GM23338 (cell line): ENCODE data around the gene CHMP4B. TPM values are rescaled to one million over a fixed set of nuclear protein-coding genes. Genes with fewer than 3 reads are reported as not detected.

Experiments
- ATAC-seq: fragments of 200-7000 bp; cut with Tn5 transposase; 3 replicates; pipeline ENCODE4 v1.9.1; 2020
- DNase-seq: peaks from one replicate; pipeline ENCODE4 v3.0.0-alpha.2; 2015; ENCODE audit warnings: low spot score
- H2AFZ ChIP-seq: fragments of 200-600 bp; sonication (generic); 2 replicates; pipeline ENCODE4 v1.8.0; 2016; ENCODE audit warnings: antibody characterized with exemption, mild to moderate bottlenecking, moderate library complexity
- H3F3A ChIP-seq: fragments of 200-600 bp; sonication (generic); replicated peaks from 2 replicates; pipeline ENCODE4 v1.8.0; 2017; ENCODE audit warnings: antibody characterized with exemption, mixed run types, low read depth
- H3K27ac ChIP-seq: fragments of 200-600 bp; sonication (generic); 2 replicates; pipeline ENCODE4 v1.6.1; 2016; ENCODE audit warnings: low read depth
- H3K27me3 ChIP-seq: fragments of 200-600 bp; sonication (generic); 2 replicates; pipeline ENCODE4 v1.8.0; 2016; ENCODE audit warnings: mild to moderate bottlenecking, mixed run types, moderate library complexity; ENCODE audit not compliant: insufficient read depth
- H3K36me3 ChIP-seq: fragments of 200-600 bp; sonication (generic); 2 replicates; pipeline ENCODE4 v1.8.0; 2016; ENCODE audit warnings: mild to moderate bottlenecking; ENCODE audit not compliant: insufficient read depth
- H3K4me1 ChIP-seq: fragments of 200-600 bp; sonication (generic); 2 replicates; pipeline ENCODE4 v1.8.0; 2016; ENCODE audit warnings: mild to moderate bottlenecking, moderate library complexity; ENCODE audit not compliant: insufficient read depth
- H3K4me2 ChIP-seq: fragments of 200-600 bp; sonication (generic); 2 replicates; pipeline ENCODE4 v1.7.1; 2017; ENCODE audit warnings: mixed run types
- H3K4me3 ChIP-seq: fragments of 200-600 bp; sonication (generic); 2 replicates; pipeline ENCODE4 v1.6.1; 2016; ENCODE audit warnings: mixed run types
- H3K79me2 ChIP-seq: fragments of 200-600 bp; sonication (generic); replicated peaks from 2 replicates; pipeline ENCODE4 v1.8.0; 2017; ENCODE audit warnings: mild to moderate bottlenecking; ENCODE audit not compliant: insufficient read depth
- H3K9me2 ChIP-seq: fragments of 200-600 bp; sonication (generic); 2 replicates; pipeline ENCODE4 v1.8.0; 2017; ENCODE audit not compliant: insufficient read depth
- H4K20me1 ChIP-seq: fragments of 200-600 bp; sonication (generic); replicated peaks from 2 replicates; pipeline ENCODE4 v1.8.0; 2017; ENCODE audit warnings: mild to moderate bottlenecking; ENCODE audit not compliant: insufficient read depth
- H3K27ac Mint-ChIP-seq: 2 replicates; pipeline ENCODE4 v1.8.0; 2020; ENCODE audit warnings: inconsistent platforms, mild to moderate bottlenecking, moderate library complexity, mixed read lengths
- H3K27me3 Mint-ChIP-seq: 3 replicates; pipeline ENCODE4 v1.8.0; 2022; ENCODE audit warnings: low read depth, mild to moderate bottlenecking, moderate library complexity, mixed read lengths, inconsistent platforms; ENCODE audit not compliant: insufficient read depth, poor library complexity
- H3K36me3 Mint-ChIP-seq: 3 replicates; pipeline ENCODE4 v1.8.0; 2021; ENCODE audit warnings: low read depth, mild to moderate bottlenecking, inconsistent platforms, moderate library complexity, mixed read lengths
- H3K4me1 Mint-ChIP-seq: 3 replicates; pipeline ENCODE4 v1.8.0; 2020; ENCODE audit warnings: mild to moderate bottlenecking, inconsistent platforms, mixed read lengths
- H3K4me3 Mint-ChIP-seq: 3 replicates; pipeline ENCODE4 v1.8.0; 2021; ENCODE audit warnings: moderate library complexity, mild to moderate bottlenecking, inconsistent platforms, mixed read lengths
- H3K9me3 Mint-ChIP-seq: 3 replicates; pipeline ENCODE4 v1.8.0; 2020; ENCODE audit warnings: moderate library complexity, mild to moderate bottlenecking, inconsistent platforms, mixed read lengths
- EZH2phosphoT487 ChIP-seq: fragments of 200-600 bp; sonication (generic); IDR thresholded peaks from one replicate; pipeline ENCODE4 v1.8.1; 2018; ENCODE audit warnings: antibody characterized with exemption; ENCODE audit not compliant: unreplicated experiment
- JUNB ChIP-seq: IDR thresholded peaks from one replicate; pipeline ENCODE4 v1.6.1; 2016; ENCODE audit warnings: antibody characterized with exemption; ENCODE audit not compliant: unreplicated experiment
- NANOG ChIP-seq: IDR thresholded peaks from 2 replicates; pipeline ENCODE4 v1.6.1; 2016; ENCODE audit warnings: antibody characterized with exemption, borderline replicate concordance
- STAT1 ChIP-seq: IDR thresholded peaks from one replicate; pipeline ENCODE4 v1.6.1; 2016; ENCODE audit warnings: antibody characterized with exemption; ENCODE audit not compliant: unreplicated experiment
- ZNF114 ChIP-seq: fragments of 250-450 bp; sonication (Bioruptor Pico); IDR thresholded peaks from 2 replicates; pipeline ENCODE4 v1.5.0; 2020; ENCODE audit warnings: mild to moderate bottlenecking, moderate library complexity
- ZNF331 ChIP-seq: fragments of 250-450 bp; sonication (Bioruptor Pico); IDR thresholded peaks from 2 replicates; pipeline ENCODE4 v1.5.0; 2020; ENCODE audit warnings: low read depth, mild to moderate bottlenecking, moderate library complexity
- polyA plus RNA-seq: library from polyadenylated mRNA; unstranded; fragments of >200 nt; fragmentation: Nextera tagmentation; extraction: Ambion mirVana; gene quantifications from 2 replicates; pipeline ENCODE4 v1.2.1, GENCODE V29; 2016
- total RNA-seq: library from RNA; depleted of rRNA; stranded (reverse); fragments of >200 nt; shearing (Covaris generic); gene quantifications from 2 replicates; pipeline ENCODE4 v1.2.3, GENCODE V29; 2014
- TF ChIP-seq, protein P1 (sequence below): fragments of 250-450 bp; sonication (Bioruptor Pico); IDR thresholded peaks from 2 replicates; pipeline ENCODE4 v1.5.0; 2020; ENCODE audit warnings: mild to moderate bottlenecking, moderate library complexity
- TF ChIP-seq, protein P2 (sequence below), 2 experiments: fragments of 200-600 bp in 1 of 2; sonication (generic) in 1 of 2; conservative IDR thresholded peaks; 2 replicates each; pipeline versions ENCODE4 v1.5.1 to v1.6.1; 2016 to 2017; ENCODE audit warnings: antibody characterized with exemption in 2 of 2, low read depth in 2 of 2, mild to moderate bottlenecking in 2 of 2, moderate library complexity in 1 of 2

Gene CHMP4B
- total and polyA plus RNA-seq, 2 experiments from 2014 or later = 14.5 to 49.3 TPM

DNA sequence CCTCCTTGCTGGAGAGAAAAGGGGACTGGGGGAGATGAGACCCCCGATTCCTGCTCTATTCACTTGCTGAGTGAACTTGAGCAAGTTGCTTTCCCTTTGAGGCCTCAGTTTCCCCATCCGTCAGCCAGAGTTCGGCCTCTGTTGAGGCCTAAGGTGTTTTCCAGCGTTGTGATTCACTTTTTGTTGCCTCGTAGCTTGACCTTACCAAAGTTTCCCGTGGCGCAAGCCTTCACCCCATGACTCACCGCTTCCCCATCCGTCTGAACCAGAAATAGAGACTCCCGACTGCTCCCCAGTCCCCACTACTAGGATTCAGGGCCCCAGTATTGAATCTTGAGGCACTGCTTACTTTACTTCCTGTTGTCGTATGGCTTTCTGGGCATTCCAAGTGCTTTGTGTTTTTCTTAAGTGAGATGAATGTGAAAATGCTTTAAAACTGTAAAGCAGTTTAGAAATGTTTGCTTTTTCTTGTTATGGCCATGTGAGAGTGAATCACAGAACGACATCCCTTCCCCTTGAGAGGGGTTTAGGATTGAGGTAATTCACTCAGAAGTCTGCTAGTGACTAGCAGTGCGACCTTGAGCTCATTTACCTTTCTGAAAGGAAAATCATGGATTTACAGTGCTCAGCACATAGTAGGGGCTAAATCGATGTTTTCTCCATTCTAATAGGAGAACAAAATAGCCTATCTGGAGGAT is 1.2 kb downstream of the CHMP4B start:
- DNase-seq (peak; percentile 57), ATAC-seq (peak; percentile 17)
- peak overlapping the region; percentile 98 for H3K4me3 ChIP-seq
- Mint-ChIP-seq H3K27ac (peak overlapping the region; percentile 87), H3K9me3 (no peaks in the 10 kb centered on the region), H3K36me3 (peaks cover 3% of the 10 kb centered on the region; the same call in 1 of the 3 replicates), H3K4me1 (peaks cover 24% of the 10 kb centered on the region), H3K27me3 (peaks cover 4% of the 10 kb centered on the region), H3K4me3 (peak overlapping the region; percentile 90)
- H4K20me1 ChIP-seq = peaks cover 35% of the 10 kb centered on the region
- TF ChIP-seq NANOG = no peak
- no peak for TF ChIP-seq ZNF114 (CRISPR knock-in tag)
- TF ChIP-seq, protein P1, sequence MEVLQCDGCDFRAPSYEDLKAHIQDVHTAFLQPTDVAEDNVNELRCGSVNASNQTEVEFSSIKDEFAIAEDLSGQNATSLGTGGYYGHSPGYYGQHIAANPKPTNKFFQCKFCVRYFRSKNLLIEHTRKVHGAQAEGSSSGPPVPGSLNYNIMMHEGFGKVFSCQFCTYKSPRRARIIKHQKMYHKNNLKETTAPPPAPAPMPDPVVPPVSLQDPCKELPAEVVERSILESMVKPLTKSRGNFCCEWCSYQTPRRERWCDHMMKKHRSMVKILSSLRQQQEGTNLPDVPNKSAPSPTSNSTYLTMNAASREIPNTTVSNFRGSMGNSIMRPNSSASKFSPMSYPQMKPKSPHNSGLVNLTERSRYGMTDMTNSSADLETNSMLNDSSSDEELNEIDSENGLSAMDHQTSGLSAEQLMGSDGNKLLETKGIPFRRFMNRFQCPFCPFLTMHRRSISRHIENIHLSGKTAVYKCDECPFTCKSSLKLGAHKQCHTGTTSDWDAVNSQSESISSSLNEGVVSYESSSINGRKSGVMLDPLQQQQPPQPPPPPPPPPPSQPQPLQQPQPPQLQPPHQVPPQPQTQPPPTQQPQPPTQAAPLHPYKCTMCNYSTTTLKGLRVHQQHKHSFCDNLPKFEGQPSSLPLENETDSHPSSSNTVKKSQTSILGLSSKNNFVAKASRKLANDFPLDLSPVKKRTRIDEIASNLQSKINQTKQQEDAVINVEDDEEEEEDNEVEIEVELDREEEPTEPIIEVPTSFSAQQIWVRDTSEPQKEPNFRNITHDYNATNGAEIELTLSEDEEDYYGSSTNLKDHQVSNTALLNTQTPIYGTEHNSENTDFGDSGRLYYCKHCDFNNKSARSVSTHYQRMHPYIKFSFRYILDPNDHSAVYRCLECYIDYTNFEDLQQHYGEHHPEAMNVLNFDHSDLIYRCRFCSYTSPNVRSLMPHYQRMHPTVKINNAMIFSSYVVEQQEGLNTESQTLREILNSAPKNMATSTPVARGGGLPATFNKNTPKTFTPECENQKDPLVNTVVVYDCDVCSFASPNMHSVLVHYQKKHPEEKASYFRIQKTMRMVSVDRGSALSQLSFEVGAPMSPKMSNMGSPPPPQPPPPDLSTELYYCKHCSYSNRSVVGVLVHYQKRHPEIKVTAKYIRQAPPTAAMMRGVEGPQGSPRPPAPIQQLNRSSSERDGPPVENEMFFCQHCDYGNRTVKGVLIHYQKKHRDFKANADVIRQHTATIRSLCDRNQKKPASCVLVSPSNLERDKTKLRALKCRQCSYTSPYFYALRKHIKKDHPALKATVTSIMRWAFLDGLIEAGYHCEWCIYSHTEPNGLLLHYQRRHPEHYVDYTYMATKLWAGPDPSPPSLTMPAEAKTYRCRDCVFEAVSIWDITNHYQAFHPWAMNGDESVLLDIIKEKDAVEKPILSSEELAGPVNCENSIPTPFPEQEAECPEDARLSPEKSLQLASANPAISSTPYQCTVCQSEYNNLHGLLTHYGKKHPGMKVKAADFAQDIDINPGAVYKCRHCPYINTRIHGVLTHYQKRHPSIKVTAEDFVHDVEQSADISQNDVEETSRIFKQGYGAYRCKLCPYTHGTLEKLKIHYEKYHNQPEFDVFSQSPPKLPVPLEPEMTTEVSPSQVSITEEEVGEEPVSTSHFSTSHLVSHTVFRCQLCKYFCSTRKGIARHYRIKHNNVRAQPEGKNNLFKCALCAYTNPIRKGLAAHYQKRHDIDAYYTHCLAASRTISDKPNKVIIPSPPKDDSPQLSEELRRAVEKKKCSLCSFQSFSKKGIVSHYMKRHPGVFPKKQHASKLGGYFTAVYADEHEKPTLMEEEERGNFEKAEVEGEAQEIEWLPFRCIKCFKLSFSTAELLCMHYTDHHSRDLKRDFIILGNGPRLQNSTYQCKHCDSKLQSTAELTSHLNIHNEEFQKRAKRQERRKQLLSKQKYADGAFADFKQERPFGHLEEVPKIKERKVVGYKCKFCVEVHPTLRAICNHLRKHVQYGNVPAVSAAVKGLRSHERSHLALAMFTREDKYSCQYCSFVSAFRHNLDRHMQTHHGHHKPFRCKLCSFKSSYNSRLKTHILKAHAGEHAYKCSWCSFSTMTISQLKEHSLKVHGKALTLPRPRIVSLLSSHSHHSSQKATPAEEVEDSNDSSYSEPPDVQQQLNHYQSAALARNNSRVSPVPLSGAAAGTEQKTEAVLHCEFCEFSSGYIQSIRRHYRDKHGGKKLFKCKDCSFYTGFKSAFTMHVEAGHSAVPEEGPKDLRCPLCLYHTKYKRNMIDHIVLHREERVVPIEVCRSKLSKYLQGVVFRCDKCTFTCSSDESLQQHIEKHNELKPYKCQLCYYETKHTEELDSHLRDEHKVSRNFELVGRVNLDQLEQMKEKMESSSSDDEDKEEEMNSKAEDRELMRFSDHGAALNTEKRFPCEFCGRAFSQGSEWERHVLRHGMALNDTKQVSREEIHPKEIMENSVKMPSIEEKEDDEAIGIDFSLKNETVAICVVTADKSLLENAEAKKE (CRISPR knock-in tag) = no peak
- TF ChIP-seq, protein P2, sequence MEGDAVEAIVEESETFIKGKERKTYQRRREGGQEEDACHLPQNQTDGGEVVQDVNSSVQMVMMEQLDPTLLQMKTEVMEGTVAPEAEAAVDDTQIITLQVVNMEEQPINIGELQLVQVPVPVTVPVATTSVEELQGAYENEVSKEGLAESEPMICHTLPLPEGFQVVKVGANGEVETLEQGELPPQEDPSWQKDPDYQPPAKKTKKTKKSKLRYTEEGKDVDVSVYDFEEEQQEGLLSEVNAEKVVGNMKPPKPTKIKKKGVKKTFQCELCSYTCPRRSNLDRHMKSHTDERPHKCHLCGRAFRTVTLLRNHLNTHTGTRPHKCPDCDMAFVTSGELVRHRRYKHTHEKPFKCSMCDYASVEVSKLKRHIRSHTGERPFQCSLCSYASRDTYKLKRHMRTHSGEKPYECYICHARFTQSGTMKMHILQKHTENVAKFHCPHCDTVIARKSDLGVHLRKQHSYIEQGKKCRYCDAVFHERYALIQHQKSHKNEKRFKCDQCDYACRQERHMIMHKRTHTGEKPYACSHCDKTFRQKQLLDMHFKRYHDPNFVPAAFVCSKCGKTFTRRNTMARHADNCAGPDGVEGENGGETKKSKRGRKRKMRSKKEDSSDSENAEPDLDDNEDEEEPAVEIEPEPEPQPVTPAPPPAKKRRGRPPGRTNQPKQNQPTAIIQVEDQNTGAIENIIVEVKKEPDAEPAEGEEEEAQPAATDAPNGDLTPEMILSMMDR (conservative IDR thresholded peaks at IDR 0.05; ENCODE audit: low read depth in 2 of 2) = no peak
- no peak for TF ChIP-seq ZNF331 (CRISPR knock-in tag)
- no peak for TF ChIP-seq JUNB
- no peak for TF ChIP-seq STAT1
- TF ChIP-seq EZH2phosphoT487 = no peak
- H3K27me3 ChIP-seq = no peaks in the 10 kb centered on the region
- peak overlapping the region; percentile 100 for H3K4me2 ChIP-seq
- peaks cover 14% of the 10 kb centered on the region for H3K4me1 ChIP-seq
- no peaks in the 10 kb centered on the region for H3F3A ChIP-seq
- peak overlapping the region; percentile 83 for H3K27ac ChIP-seq
- H3K36me3 ChIP-seq = no peaks in the 10 kb centered on the region
- peaks cover 59% of the 10 kb centered on the region for H3K79me2 ChIP-seq
- H2AFZ ChIP-seq = peak overlapping the region; percentile 88; the same call in 1 of the 2 replicates
- H3K9me2 ChIP-seq = no peaks in the 10 kb centered on the region
